ENCODE results near the gene DCAF7. TPM values are rescaled to one million over a fixed set of nuclear protein-coding genes. Genes with fewer than 3 reads are reported as not detected.

Gene DCAF7
- total RNA-seq, result 113 and 115 TPM in 2 replicates

DNA sequence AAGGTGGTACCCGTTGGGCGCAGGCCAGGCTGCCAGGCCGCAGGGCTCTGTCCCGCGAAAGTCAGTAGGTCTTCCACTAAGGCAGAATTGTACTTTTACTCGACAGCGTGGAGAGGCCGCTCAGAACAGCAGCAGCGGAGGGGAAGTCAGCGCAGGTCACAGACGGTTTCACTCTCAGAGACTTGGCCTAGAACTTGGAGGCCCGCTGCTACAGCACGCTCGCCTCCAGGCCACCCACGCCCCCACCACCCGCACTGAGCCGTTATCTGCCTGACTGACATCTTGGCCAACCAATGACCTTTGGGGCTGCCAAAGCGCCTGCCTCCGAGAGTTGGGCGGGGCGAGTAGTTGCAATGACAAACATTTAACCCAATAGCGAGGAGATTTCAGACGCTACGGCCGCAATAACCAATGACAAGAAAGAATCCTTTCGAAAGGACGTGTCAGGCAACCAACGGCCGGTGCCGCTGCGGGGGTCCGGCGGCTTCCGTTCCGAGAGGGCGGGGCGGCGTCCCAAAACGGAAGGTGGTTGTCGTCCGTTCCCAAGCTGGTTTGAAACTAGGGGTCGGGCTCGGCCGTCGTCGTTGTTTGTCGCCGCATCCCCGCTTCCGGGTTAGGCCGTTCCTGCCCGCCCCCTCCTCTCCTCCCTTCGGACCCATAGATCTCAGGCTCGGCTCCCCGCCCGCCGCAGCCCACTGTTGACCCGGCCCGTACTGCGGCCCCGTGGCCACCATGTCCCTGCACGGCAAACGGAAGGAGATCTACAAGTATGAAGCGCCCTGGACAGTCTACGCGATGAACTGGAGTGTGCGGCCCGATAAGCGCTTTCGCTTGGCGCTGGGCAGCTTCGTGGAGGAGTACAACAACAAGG is at the start of gene DCAF7:
DCAF7 (plus strand) TSS at position 532 of the 871 bp plus-strand sequence; CDS start at position 733, 201 bp downstream.
- peak; percentile 100 for DNase-seq
- Mint-ChIP-seq H3K36me3 (ENCODE audit: low read depth) (peaks cover 24% of the 10 kb centered on the region), H3K9me3 (no peaks in the 10 kb centered on the region), H3K4me3 (peak within 1 kb of the TSS; percentile 87), H3K27ac (peak within 1 kb of the TSS; percentile 93), H3K4me1 (peaks cover 35% of the 10 kb centered on the region), H3K27me3 (no peaks in the 10 kb centered on the region)
- intact Hi-C loops (cut with micrococcal nuclease), result loop anchor here (1.0 to 5.0 kb wide), 8 partner anchors 27 to 292 kb away; partner anchors contain the start of genes CYB561, FTSJ3, KCNH6 and MAP3K3

GRCh38 chr17:63500543-63501390 is 49.5 kb upstream of the DCAF7 start:
- no peak overlapping the region for H3K4me3 Mint-ChIP-seq
- H3K27me3 Mint-ChIP-seq, result peaks cover 34% of the 10 kb centered on the region
- H3K9me3 Mint-ChIP-seq, result peaks cover 9% of the 10 kb centered on the region
- intact Hi-C loops (cut with micrococcal nuclease), result no loop called here
- DNase-seq, result no peak
- H3K36me3 Mint-ChIP-seq (ENCODE audit: low read depth), result no peaks in the 10 kb centered on the region
- peaks cover 4% of the 10 kb centered on the region for H3K4me1 Mint-ChIP-seq
- no peak overlapping the region for H3K27ac Mint-ChIP-seq

DNA sequence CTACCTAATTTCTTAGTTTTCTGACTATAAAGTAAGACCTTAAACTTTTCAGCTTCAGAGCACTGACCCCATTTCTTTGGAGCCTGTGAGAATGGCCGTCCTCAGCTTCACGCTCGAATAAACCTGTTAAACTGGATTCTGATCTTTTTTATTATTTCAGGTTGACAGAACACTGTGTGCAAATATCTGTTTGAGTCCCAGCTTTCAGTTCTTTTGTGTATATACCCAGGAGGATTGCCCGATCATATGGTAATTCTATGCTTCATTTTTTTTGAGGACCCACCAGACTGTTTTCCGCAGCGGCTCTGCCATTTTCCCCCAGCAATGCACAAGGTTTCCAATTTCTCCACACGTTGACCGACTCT is 47.0 kb upstream of the DCAF7 start:
- H3K9me3 Mint-ChIP-seq, result peaks cover 9% of the 10 kb centered on the region
- no peak overlapping the region for H3K4me3 Mint-ChIP-seq
- no peak for DNase-seq
- no peak overlapping the region for H3K27ac Mint-ChIP-seq
- no peaks in the 10 kb centered on the region for H3K36me3 Mint-ChIP-seq (ENCODE audit: low read depth)
- H3K4me1 Mint-ChIP-seq, result peaks cover 4% of the 10 kb centered on the region
- intact Hi-C loops (cut with micrococcal nuclease), result no loop called here
- peaks cover 34% of the 10 kb centered on the region for H3K27me3 Mint-ChIP-seq

DNA sequence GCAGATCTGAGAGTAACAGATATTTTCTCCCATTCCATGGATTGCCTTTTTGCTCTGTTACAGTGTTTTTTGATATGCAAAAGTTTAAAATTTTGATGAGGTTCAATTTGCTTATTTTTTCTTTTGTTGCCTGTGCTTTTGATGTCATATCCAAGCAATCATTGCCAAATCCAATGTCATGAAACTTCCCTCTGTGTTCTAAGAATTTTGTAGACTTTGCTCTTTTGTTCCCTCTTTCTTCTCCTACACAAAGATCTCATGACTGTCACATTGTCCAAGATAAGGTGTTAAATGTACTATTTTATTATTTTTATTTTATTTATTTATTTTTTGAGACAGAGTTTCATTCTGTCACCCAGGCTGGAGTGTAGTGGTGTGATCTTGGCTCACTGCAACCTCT is 46.0 kb upstream of the DCAF7 start:
- H3K27me3 Mint-ChIP-seq, result peaks cover 34% of the 10 kb centered on the region
- no peak overlapping the region for H3K27ac Mint-ChIP-seq
- H3K36me3 Mint-ChIP-seq (ENCODE audit: low read depth), result no peaks in the 10 kb centered on the region
- H3K4me3 Mint-ChIP-seq, result no peak overlapping the region
- intact Hi-C loops (cut with micrococcal nuclease), result no loop called here
- DNase-seq, result no peak
- peaks cover 4% of the 10 kb centered on the region for H3K4me1 Mint-ChIP-seq
- peaks cover 9% of the 10 kb centered on the region for H3K9me3 Mint-ChIP-seq

DNA sequence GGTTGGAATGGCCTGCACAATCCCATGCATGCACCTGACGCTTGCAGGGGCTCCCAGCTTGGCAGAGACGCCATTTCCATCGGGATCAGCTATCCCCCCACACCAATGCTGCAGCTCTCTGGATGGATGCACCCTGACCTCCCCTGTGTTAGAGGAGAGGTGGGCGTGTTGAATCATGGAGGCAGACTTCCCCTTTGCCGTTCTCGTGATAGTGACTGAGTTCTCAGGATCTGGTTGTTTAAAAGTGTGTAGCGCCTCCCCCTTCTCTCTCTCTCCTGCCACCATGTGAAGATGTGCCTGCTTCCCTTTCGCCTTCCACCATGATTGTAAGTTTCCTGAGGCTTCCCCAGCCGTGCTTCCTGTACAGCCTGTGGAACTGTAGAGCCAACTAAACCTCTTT is 44.9 kb upstream of the DCAF7 start:
- no peak for DNase-seq
- intact Hi-C loops (cut with micrococcal nuclease), result no loop called here
- Mint-ChIP-seq H3K9me3 (peaks cover 9% of the 10 kb centered on the region), H3K27me3 (peaks cover 34% of the 10 kb centered on the region), H3K27ac (no peak overlapping the region), H3K4me3 (no peak overlapping the region), H3K36me3 (ENCODE audit: low read depth) (no peaks in the 10 kb centered on the region), H3K4me1 (peaks cover 4% of the 10 kb centered on the region)

DNA sequence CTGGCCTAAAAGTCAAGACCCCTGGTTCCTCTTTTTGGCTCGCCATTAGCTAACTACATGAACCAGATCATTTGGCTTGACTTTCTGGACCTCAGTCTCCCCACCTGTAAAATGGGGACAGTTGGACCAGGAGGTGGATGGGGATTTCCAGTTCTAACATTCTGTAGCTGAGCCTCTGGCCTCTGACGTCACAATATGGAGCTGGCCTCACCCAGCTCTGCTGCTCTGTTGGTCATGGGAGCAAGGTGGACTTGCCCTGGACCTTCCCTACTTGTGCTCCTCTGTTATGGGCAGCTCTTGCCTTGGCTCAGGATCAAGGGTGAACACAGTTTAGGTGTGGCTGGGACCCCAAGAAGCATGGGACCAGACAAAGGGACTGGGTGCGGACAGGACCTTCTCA is 43.6 kb upstream of the DCAF7 start:
- H3K4me3 Mint-ChIP-seq, result no peak overlapping the region
- DNase-seq, result no peak
- intact Hi-C loops (cut with micrococcal nuclease), result no loop called here

GRCh38 chr17:63511331-63511730 is 38.9 kb upstream of the DCAF7 start:
- peaks cover 3% of the 10 kb centered on the region for H3K27me3 Mint-ChIP-seq
- DNase-seq, result no peak
- H3K36me3 Mint-ChIP-seq (ENCODE audit: low read depth), result no peaks in the 10 kb centered on the region
- H3K9me3 Mint-ChIP-seq, result no peaks in the 10 kb centered on the region
- no peak overlapping the region for H3K4me3 Mint-ChIP-seq
- no peak overlapping the region for H3K27ac Mint-ChIP-seq
- intact Hi-C loops (cut with micrococcal nuclease), result no loop called here
- H3K4me1 Mint-ChIP-seq, result no peaks in the 10 kb centered on the region

More for the DNA sequence above, 43.6 kb upstream of the DCAF7 start:
- Mint-ChIP-seq H3K4me1 (peaks cover under 1% of the 10 kb centered on the region), H3K36me3 (ENCODE audit: low read depth) (no peaks in the 10 kb centered on the region), H3K9me3 (peaks cover 9% of the 10 kb centered on the region), H3K27me3 (peaks cover 25% of the 10 kb centered on the region), H3K27ac (no peak overlapping the region)

DNA sequence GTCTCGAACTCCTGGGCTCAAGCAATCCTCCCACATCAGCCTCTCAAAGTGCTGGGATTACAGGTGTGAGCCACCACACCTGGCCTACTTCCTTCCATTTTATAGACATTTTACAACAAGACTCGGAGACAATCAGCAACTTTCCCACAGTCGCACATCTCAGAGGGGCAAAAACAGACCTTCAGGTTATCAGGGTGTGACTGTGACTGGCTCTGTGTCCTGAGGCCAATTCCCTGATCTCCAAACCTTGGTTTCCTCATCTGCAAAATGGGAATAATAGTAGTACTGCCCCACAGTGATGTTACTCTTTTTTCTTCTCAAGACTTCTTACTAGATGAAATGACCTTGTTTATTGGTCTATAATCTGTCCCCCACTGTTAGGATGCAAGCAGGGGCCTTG is 37.9 kb upstream of the DCAF7 start:
- peaks cover 6% of the 10 kb centered on the region for H3K4me1 Mint-ChIP-seq
- no peaks in the 10 kb centered on the region for H3K9me3 Mint-ChIP-seq
- no peaks in the 10 kb centered on the region for H3K36me3 Mint-ChIP-seq (ENCODE audit: low read depth)
- no peak for DNase-seq
- H3K4me3 Mint-ChIP-seq, result no peak overlapping the region
- intact Hi-C loops (cut with micrococcal nuclease), result no loop called here
- H3K27me3 Mint-ChIP-seq, result peaks cover 3% of the 10 kb centered on the region
- H3K27ac Mint-ChIP-seq, result no peak overlapping the region

DNA sequence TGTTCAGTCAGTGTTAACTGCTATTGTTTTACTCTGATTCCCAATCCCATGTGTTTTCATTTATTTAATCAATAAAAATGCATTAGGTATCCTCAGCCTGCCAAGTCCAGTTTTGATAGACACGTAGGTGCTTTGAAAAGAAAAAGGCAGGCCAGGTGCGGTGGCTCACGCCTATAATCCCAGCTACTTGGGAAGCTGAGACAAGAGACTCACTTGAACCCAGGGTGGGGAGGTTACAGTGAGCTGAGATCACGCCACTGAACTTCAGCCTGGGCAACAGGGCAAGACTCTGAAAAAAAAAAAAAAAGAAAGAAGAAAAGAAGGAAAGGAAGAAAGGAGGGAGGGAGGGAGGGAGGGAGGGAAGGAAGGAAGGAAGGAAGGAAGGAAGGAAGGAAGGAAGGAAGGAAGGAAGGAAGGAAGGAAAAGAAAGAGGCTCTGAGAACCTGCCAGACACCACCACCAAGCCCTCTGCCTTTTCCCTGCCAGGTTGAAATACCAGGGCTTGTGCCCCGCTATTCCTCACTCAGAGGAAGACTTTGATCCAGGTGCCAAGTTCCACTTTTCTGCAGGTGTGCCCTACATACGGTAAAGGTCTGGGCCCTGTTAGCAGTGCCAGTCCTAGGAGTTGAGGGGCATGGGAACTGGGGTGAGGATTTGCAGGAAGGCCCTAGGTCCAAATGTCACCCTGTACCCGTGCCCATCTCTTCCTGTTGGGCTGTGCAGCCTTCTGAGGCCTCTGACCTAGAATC is 37.2 kb upstream of the DCAF7 start:
- H3K4me3 Mint-ChIP-seq, result no peak overlapping the region
- H3K27me3 Mint-ChIP-seq, result peaks cover 3% of the 10 kb centered on the region
- H3K36me3 Mint-ChIP-seq (ENCODE audit: low read depth), result no peaks in the 10 kb centered on the region
- peaks cover 6% of the 10 kb centered on the region for H3K4me1 Mint-ChIP-seq
- no peak overlapping the region for H3K27ac Mint-ChIP-seq
- no peaks in the 10 kb centered on the region for H3K9me3 Mint-ChIP-seq
- intact Hi-C loops (cut with micrococcal nuclease), result no loop called here
- DNase-seq, result no peak

DNA sequence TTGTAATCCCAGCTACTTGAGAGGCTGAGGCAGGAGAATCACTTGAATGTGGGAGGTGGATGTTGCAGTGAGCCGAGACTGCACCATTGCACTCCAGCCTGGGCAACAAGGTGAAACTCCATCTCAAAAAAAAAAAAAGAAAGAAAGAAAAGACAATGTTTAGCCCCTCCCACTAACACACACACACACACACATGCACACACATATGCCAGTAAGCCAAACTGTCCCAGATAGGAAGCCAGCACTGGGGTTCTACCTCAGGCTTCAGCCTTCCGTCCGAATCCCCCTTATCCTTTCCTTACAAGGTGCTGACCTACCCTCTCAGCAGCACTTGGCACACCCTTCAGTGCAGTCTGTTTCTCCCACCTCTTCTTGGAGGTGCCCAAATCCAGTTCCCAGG is 35.8 kb upstream of the DCAF7 start:
- peaks cover 6% of the 10 kb centered on the region for H3K4me1 Mint-ChIP-seq
- intact Hi-C loops (cut with micrococcal nuclease), result no loop called here
- peaks cover 3% of the 10 kb centered on the region for H3K27me3 Mint-ChIP-seq
- H3K9me3 Mint-ChIP-seq, result no peaks in the 10 kb centered on the region
- H3K27ac Mint-ChIP-seq, result no peak overlapping the region
- no peak for DNase-seq
- no peaks in the 10 kb centered on the region for H3K36me3 Mint-ChIP-seq (ENCODE audit: low read depth)
- H3K4me3 Mint-ChIP-seq, result no peak overlapping the region

DNA sequence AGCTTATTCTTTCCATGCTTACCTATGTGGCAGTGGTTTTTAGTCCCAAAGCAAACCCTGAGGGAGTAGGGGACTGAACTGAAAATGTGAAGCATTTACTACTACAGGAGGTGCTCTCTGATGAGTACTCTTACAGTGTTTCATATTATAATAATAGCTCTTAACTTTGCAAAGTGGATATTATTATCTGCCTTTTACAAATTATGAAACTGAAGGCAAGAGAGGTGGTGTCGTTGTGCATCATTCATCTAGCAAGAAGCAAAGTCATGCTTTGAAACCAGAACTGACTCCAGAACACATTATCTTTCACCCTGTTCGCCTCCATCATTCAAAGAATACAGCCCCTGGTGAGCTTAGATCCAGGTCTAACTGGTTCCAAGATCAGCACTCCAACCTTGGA is 35.3 kb upstream of the DCAF7 start:
- intact Hi-C loops (cut with micrococcal nuclease), result no loop called here
- H3K36me3 Mint-ChIP-seq (ENCODE audit: low read depth), result no peaks in the 10 kb centered on the region
- no peak for DNase-seq
- H3K27me3 Mint-ChIP-seq, result peaks cover 4% of the 10 kb centered on the region
- no peak overlapping the region for H3K27ac Mint-ChIP-seq
- peaks cover 6% of the 10 kb centered on the region for H3K4me1 Mint-ChIP-seq
- H3K9me3 Mint-ChIP-seq, result no peaks in the 10 kb centered on the region
- H3K4me3 Mint-ChIP-seq, result no peak overlapping the region

- intact Hi-C loops (cut with micrococcal nuclease), result no loop called here
- no peak overlapping the region for H3K4me3 Mint-ChIP-seq
- no peaks in the 10 kb centered on the region for H3K36me3 Mint-ChIP-seq (ENCODE audit: low read depth)
- H3K27me3 Mint-ChIP-seq, result peaks cover 4% of the 10 kb centered on the region
- peaks cover 6% of the 10 kb centered on the region for H3K4me1 Mint-ChIP-seq
- no peak for DNase-seq
- H3K27ac Mint-ChIP-seq, result no peak overlapping the region
- H3K9me3 Mint-ChIP-seq, result no peaks in the 10 kb centered on the region
Observed at GRCh38 chr17:63515426-63515825, 34.9 kb upstream of the DCAF7 start.

DNA sequence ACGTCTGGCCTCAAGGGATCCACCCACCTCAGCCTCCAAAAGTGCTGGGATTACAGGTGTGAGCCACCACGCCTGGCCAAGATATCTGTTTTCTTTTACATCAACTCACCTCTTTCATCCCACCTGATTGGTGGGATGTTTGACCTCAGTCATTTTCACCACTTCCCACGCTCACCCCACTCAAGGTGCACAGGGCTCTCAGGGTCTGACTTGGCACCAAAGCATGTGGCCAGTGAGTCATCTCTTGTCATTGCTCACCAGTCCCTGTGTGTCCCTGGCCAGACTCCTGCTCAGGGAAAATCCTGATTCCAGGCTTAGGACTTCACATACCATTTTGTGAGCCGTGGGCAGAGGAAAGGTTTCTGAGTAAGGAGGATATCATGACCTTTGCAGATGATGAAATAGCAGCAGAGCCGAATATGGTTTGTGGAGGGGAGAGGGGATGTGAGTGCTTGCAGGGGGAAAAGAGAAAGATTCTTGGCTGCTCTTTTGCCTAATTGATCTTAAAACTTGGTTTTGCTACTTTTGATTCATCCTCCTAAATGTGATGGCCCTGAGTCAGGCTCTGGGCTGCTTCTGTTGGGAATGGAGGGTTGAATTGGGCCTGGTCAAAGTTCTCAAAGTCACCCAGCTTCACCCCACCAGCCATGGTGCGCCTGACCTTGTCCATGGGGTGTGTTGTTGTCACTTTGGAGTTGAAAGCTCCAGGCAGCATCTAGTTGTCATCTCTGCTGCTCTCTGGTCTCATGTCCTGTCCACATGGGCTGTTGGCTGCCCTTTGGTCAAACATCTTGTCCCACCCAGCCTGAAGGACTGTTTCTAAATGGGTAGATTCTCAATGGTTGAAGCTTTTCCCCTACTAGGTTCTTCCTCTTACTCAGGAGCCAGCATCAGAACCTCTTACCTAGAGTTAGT is 33.1 kb upstream of the DCAF7 start:
- H3K27me3 Mint-ChIP-seq, result peaks cover 11% of the 10 kb centered on the region
- H3K9me3 Mint-ChIP-seq, result no peaks in the 10 kb centered on the region
- intact Hi-C loops (cut with micrococcal nuclease), result no loop called here
- no peak overlapping the region for H3K4me3 Mint-ChIP-seq
- peaks cover 6% of the 10 kb centered on the region for H3K4me1 Mint-ChIP-seq
- no peaks in the 10 kb centered on the region for H3K36me3 Mint-ChIP-seq (ENCODE audit: low read depth)
- DNase-seq, result no peak
- H3K27ac Mint-ChIP-seq, result no peak overlapping the region

Measured in activated CD4-positive, alpha-beta T cell treated with anti-CD3 and anti-CD28 coated beads, Interleukin-2, amount 10 ng/mL, durations not matched to agents 24 days and 14 days (primary cell).